ENCODE data around the gene LPAR1.

Gene LPAR1

GRCh38 chr9:110950041-110950645 is 88.1 kb downstream of the LPAR1 start:
- H3K9me2 ChIP-seq (replicated peaks; ENCODE audit: low read depth, low read length), result no peaks in the 10 kb centered on the region
- no peaks in the 10 kb centered on the region for H3F3A ChIP-seq (ENCODE audit: low read depth)
- no peaks in the 10 kb centered on the region for H3K27me3 ChIP-seq (ENCODE audit: insufficient read depth, low read length, poor library complexity, severe bottlenecking)
- H4K20me1 ChIP-seq (ENCODE audit: insufficient read depth, low read length, poor library complexity, severe bottlenecking), result no peaks in the 10 kb centered on the region
- no peaks in the 10 kb centered on the region for H3K4me1 ChIP-seq (ENCODE audit: insufficient read depth, low read length, poor library complexity, severe bottlenecking)
- H3K4me3 ChIP-seq (ENCODE audit: low read length, poor library complexity, severe bottlenecking), result no peak overlapping the region
- no peaks in the 10 kb centered on the region for H3K36me3 ChIP-seq (ENCODE audit: insufficient read depth, low read length)
- no peak overlapping the region for H3K9ac ChIP-seq (ENCODE audit: low read depth, low read length, poor library complexity, severe bottlenecking)
- H3K79me2 ChIP-seq (ENCODE audit: insufficient read depth, low read length), result no peaks in the 10 kb centered on the region
- TF ChIP-seq, protein P1, sequence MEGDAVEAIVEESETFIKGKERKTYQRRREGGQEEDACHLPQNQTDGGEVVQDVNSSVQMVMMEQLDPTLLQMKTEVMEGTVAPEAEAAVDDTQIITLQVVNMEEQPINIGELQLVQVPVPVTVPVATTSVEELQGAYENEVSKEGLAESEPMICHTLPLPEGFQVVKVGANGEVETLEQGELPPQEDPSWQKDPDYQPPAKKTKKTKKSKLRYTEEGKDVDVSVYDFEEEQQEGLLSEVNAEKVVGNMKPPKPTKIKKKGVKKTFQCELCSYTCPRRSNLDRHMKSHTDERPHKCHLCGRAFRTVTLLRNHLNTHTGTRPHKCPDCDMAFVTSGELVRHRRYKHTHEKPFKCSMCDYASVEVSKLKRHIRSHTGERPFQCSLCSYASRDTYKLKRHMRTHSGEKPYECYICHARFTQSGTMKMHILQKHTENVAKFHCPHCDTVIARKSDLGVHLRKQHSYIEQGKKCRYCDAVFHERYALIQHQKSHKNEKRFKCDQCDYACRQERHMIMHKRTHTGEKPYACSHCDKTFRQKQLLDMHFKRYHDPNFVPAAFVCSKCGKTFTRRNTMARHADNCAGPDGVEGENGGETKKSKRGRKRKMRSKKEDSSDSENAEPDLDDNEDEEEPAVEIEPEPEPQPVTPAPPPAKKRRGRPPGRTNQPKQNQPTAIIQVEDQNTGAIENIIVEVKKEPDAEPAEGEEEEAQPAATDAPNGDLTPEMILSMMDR (conservative IDR thresholded peaks at IDR 0.05; ENCODE audit: low read length), result no peak
- TF ChIP-seq EZH2phosphoT487 (IDR thresholded peaks at IDR 0.05; ENCODE audit: borderline replicate concordance), result no peak
- no peak overlapping the region for H3K4me2 ChIP-seq (ENCODE audit: low read depth, low read length, poor library complexity, severe bottlenecking)
- no peak overlapping the region for H2AFZ ChIP-seq (ENCODE audit: low read length)
- no peaks in the 10 kb centered on the region; the same call in 1 of the 2 replicates for H3K9me3 ChIP-seq (ENCODE audit: insufficient read depth, low read depth, low read length)

- no peak overlapping the region for H3K4me2 ChIP-seq (ENCODE audit: low read depth, low read length, poor library complexity, severe bottlenecking)
- no peaks in the 10 kb centered on the region for H4K20me1 ChIP-seq (ENCODE audit: insufficient read depth, low read length, poor library complexity, severe bottlenecking)
- H3K36me3 ChIP-seq (ENCODE audit: insufficient read depth, low read length), result no peaks in the 10 kb centered on the region
- no peaks in the 10 kb centered on the region for H3K4me1 ChIP-seq (ENCODE audit: insufficient read depth, low read length, poor library complexity, severe bottlenecking)
- no peak overlapping the region for H3K9ac ChIP-seq (ENCODE audit: low read depth, low read length, poor library complexity, severe bottlenecking)
- no peaks in the 10 kb centered on the region; the same call in 1 of the 2 replicates for H3K9me3 ChIP-seq (ENCODE audit: insufficient read depth, low read depth, low read length)
- H3K79me2 ChIP-seq (ENCODE audit: insufficient read depth, low read length), result no peaks in the 10 kb centered on the region
- H3F3A ChIP-seq (ENCODE audit: low read depth), result no peaks in the 10 kb centered on the region
- H3K9me2 ChIP-seq (replicated peaks; ENCODE audit: low read depth, low read length), result no peaks in the 10 kb centered on the region
- no peak overlapping the region for H3K4me3 ChIP-seq (ENCODE audit: low read length, poor library complexity, severe bottlenecking)
- H3K27me3 ChIP-seq (ENCODE audit: insufficient read depth, low read length, poor library complexity, severe bottlenecking), result no peaks in the 10 kb centered on the region
- no peak overlapping the region for H2AFZ ChIP-seq (ENCODE audit: low read length)
- TF ChIP-seq EZH2phosphoT487 (IDR thresholded peaks at IDR 0.05; ENCODE audit: borderline replicate concordance), result no peak
- TF ChIP-seq, protein P1 (conservative IDR thresholded peaks at IDR 0.05; ENCODE audit: low read length), result no peak
Observed at GRCh38 chr9:110949081-110949480, 89.2 kb downstream of the LPAR1 start.

- no peaks in the 10 kb centered on the region; the same call in 1 of the 2 replicates for H3K9me3 ChIP-seq (ENCODE audit: insufficient read depth, low read depth, low read length)
- no peak overlapping the region for H3K9ac ChIP-seq (ENCODE audit: low read depth, low read length, poor library complexity, severe bottlenecking)
- no peaks in the 10 kb centered on the region for H3K27me3 ChIP-seq (ENCODE audit: insufficient read depth, low read length, poor library complexity, severe bottlenecking)
- no peaks in the 10 kb centered on the region for H3K79me2 ChIP-seq (ENCODE audit: insufficient read depth, low read length)
- no peaks in the 10 kb centered on the region for H3F3A ChIP-seq (ENCODE audit: low read depth)
- TF ChIP-seq, protein P1 (conservative IDR thresholded peaks at IDR 0.05; ENCODE audit: low read length), result no peak
- no peak for TF ChIP-seq EZH2phosphoT487 (IDR thresholded peaks at IDR 0.05; ENCODE audit: borderline replicate concordance)
- no peak overlapping the region for H3K4me2 ChIP-seq (ENCODE audit: low read depth, low read length, poor library complexity, severe bottlenecking)
- H3K9me2 ChIP-seq (replicated peaks; ENCODE audit: low read depth, low read length), result no peaks in the 10 kb centered on the region
- no peaks in the 10 kb centered on the region for H3K36me3 ChIP-seq (ENCODE audit: insufficient read depth, low read length)
- H3K4me3 ChIP-seq (ENCODE audit: low read length, poor library complexity, severe bottlenecking), result no peak overlapping the region
- H4K20me1 ChIP-seq (ENCODE audit: insufficient read depth, low read length, poor library complexity, severe bottlenecking), result no peaks in the 10 kb centered on the region
- H2AFZ ChIP-seq (ENCODE audit: low read length), result no peak overlapping the region
- H3K4me1 ChIP-seq (ENCODE audit: insufficient read depth, low read length, poor library complexity, severe bottlenecking), result no peaks in the 10 kb centered on the region
Observed at GRCh38 chr9:110947491-110948044, 90.7 kb downstream of the LPAR1 start.
